Smooth muscle cell of the brain vasculature (primary cell): ENCODE data around the gene C11orf21.
A peak's percentile ranks its signal among the peaks of the same experiment; 100 is the strongest.

ENCODE experiments used
- DNase-seq: peaks from one replicate; pipeline ENCODE4 v3.0.0-alpha.2; 2012; ENCODE audit warnings: low read depth, low spot score

Gene C11orf21

GRCh38 chr11:2320568-2321310 lies 19.0 kb upstream of the C11orf21 start:
- no peak for DNase-seq

GRCh38 chr11:2319791-2320472 lies 18.2 kb upstream of the C11orf21 start:
- no peak for DNase-seq

GRCh38 chr11:2318707-2319106 lies 17.0 kb upstream of the C11orf21 start:
- no peak for DNase-seq

- no peak for DNase-seq
Observed at GRCh38 chr11:2318123-2318522, 16.4 kb upstream of the C11orf21 start.

GRCh38 chr11:2317354-2318050 lies 15.8 kb upstream of the C11orf21 start:
- no peak for DNase-seq

- DNase-seq, result no peak
Observed at GRCh38 chr11:2316963-2317244, 15.2 kb upstream of the C11orf21 start.

GRCh38 chr11:2316169-2316962 lies 14.6 kb upstream of the C11orf21 start:
- DNase-seq, result no peak

- DNase-seq, result no peak
Observed at GRCh38 chr11:2315395-2316168, 13.9 kb upstream of the C11orf21 start.

GRCh38 chr11:2314525-2315394 lies 13.0 kb upstream of the C11orf21 start:
- DNase-seq, result peak; percentile 70

GRCh38 chr11:2314136-2314524 lies 12.4 kb upstream of the C11orf21 start:
- no peak for DNase-seq

- no peak for DNase-seq
Observed at GRCh38 chr11:2313051-2313951, 11.6 kb upstream of the C11orf21 start.

- DNase-seq, result peak; percentile 28
Observed at GRCh38 chr11:2312232-2313042, 10.7 kb upstream of the C11orf21 start.

GRCh38 chr11:2311353-2312133 lies 9.8 kb upstream of the C11orf21 start:
- no peak for DNase-seq

GRCh38 chr11:2310786-2311352 lies 9.2 kb upstream of the C11orf21 start:
- no peak for DNase-seq

GRCh38 chr11:2310073-2310785 lies 8.5 kb upstream of the C11orf21 start:
- no peak for DNase-seq

- no peak for DNase-seq
Observed at GRCh38 chr11:2309251-2310072, 7.7 kb upstream of the C11orf21 start.
